GM21825 (cell line): ENCODE results near the gene ZBTB16.

Experiments
- ATAC-seq: cut with Tn5 transposase; IDR thresholded peaks from one replicate; pipeline ENCODE4 v1.9.1; 2021; ENCODE audit warnings: mild to moderate bottlenecking, moderate library complexity; ENCODE audit not compliant: unreplicated experiment

ZBTB16 gene

GRCh38 chr11:114256176-114256966 lies 196.9 kb downstream of the ZBTB16 start:
- no peak for ATAC-seq

GRCh38 chr11:114256967-114257286 lies 197.4 kb downstream of the ZBTB16 start:
- ATAC-seq, result no peak

GRCh38 chr11:114257621-114258558 lies 198.4 kb downstream of the ZBTB16 start:
- ATAC-seq, result no peak

- no peak for ATAC-seq
These were observed 199.2 kb downstream of the ZBTB16 start for GRCh38 chr11:114258696-114259095.

- ATAC-seq, result no peak
These were observed 199.6 kb downstream of the ZBTB16 start for GRCh38 chr11:114259124-114259526.

GRCh38 chr11:114259551-114259983 lies 200.1 kb downstream of the ZBTB16 start:
- no peak for ATAC-seq

GRCh38 chr11:114260077-114260476 lies 200.6 kb downstream of the ZBTB16 start:
- no peak for ATAC-seq

GRCh38 chr11:114260483-114260882 lies 201.0 kb downstream of the ZBTB16 start:
- no peak for ATAC-seq

- ATAC-seq, result no peak
These were observed 202.3 kb downstream of the ZBTB16 start for GRCh38 chr11:114261791-114262190.

- no peak for ATAC-seq
These were observed 203.4 kb downstream of the ZBTB16 start for GRCh38 chr11:114262681-114263512.

GRCh38 chr11:114263513-114264170 lies 204.1 kb downstream of the ZBTB16 start:
- ATAC-seq, result no peak

- no peak for ATAC-seq
These were observed 204.9 kb downstream of the ZBTB16 start for GRCh38 chr11:114264381-114264780.

GRCh38 chr11:114265122-114265878 lies 205.8 kb downstream of the ZBTB16 start:
- ATAC-seq, result no peak

- ATAC-seq, result no peak
These were observed 210.0 kb downstream of the ZBTB16 start for GRCh38 chr11:114269498-114269897.

GRCh38 chr11:114270531-114271270 lies 211.2 kb downstream of the ZBTB16 start:
- no peak for ATAC-seq

GRCh38 chr11:114271316-114271715 lies 211.8 kb downstream of the ZBTB16 start:
- ATAC-seq, result no peak

GRCh38 chr11:114272311-114272710 lies 212.8 kb downstream of the ZBTB16 start:
- no peak for ATAC-seq

- no peak for ATAC-seq
These were observed 213.6 kb downstream of the ZBTB16 start for GRCh38 chr11:114273071-114273470.
